Pulmonary artery endothelial cell (primary cell): ENCODE results near the gene EEF1AKMT4. TPM values are rescaled to one million over a fixed set of nuclear protein-coding genes. Genes with fewer than 3 reads are reported as not detected.
A peak's percentile ranks its signal among the peaks of the same experiment; 100 is the strongest.

Experiments
- DNase-seq: peaks from one replicate; pipeline ENCODE4 v3.0.0-alpha.2; 2011; ENCODE audit warnings: low read depth, low spot score
- total RNA-seq: library from RNA; depleted of rRNA; stranded (reverse); fragments of >200 nt; gene quantifications from 2 replicates; pipeline ENCODE4 v1.2.3, GENCODE V29; 2014

Gene EEF1AKMT4
- total RNA-seq, 1 donor from 2014 or later, result 4.3 TPM

GRCh38 chr3:184298759-184299487 lies 49.5 kb downstream of the EEF1AKMT4 start, which contains the start of gene PSMD2:
TSS of gene PSMD2 (plus strand) at chr3:184299241. CDS start at chr3:184299267, 26 bp downstream.
- peak; percentile 81 for DNase-seq

DNA sequence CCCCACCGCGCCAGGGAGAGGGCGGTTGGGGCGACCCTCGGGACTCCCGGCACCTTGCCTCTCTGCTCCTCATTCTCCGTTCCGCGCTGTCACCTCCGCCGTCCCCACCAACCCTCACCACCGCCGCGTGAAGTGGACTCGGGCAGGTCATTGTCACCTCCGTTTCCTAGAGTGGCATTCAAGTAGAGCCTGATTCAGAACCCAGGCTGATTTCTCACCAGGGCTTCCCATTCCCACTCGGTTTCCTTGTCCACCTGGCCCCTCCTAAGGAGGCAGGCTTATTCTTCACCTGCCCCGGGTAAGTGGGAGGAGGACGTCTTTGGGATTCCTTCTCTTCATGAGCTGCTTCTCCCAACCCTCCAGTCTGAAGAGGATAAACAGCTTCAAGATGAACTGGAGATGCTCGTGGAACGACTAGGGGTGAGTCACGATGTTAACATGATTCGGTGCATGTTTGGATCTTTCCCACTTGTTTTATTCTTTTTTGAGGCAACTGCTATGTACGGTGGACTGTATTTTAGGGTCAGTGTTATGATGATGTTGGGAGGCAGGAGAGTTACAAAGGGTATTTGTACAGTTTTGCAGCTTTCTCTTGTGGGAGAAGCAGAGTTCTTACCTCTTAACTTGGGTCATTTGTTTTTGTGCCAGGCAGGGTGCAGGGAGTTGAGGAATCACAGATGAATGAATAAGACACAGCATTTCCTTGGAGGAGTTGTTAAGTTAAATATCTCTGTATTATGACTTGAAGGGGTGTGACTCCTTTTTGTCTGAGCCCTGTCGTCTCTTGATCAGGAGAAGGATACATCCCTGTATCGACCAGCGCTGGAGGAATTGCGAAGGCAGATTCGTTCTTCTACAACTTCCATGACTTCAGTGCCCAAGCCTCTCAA lies 50.3 kb downstream of the EEF1AKMT4 start:
- no peak for DNase-seq

GRCh38 chr3:184300378-184300720 lies 50.9 kb downstream of the EEF1AKMT4 start:
- DNase-seq, result no peak

GRCh38 chr3:184305577-184305976 lies 56.1 kb downstream of the EEF1AKMT4 start:
- DNase-seq, result no peak

- no peak for DNase-seq
Observed at GRCh38 chr3:184306341-184306972, 57.0 kb downstream of the EEF1AKMT4 start.

- DNase-seq, result no peak
Observed at GRCh38 chr3:184307915-184308314, 58.4 kb downstream of the EEF1AKMT4 start.

Other genes starting within 250 kb of the EEF1AKMT4 start
- gene ABCC5, start 231.8 kb upstream of the EEF1AKMT4 start, total RNA-seq, result 12.0 and 16.7 TPM in 2 replicates
- not detected in 2 replicates for gene HTR3D, start 217.9 kb upstream of the EEF1AKMT4 start, total RNA-seq
- not detected in 2 replicates for gene HTR3C, start 196.6 kb upstream of the EEF1AKMT4 start, total RNA-seq
- not detected in 2 replicates for gene HTR3E, start 152.6 kb upstream of the EEF1AKMT4 start, total RNA-seq
- gene EIF2B5, start 114.3 kb upstream of the EEF1AKMT4 start, total RNA-seq, result 41.0 and 53.0 TPM in 2 replicates
- gene DVL3, start 94.3 kb upstream of the EEF1AKMT4 start, total RNA-seq, result 21.2 and 30.0 TPM in 2 replicates
- gene AP2M1, start 74.8 kb upstream of the EEF1AKMT4 start, total RNA-seq, result 413 and 506 TPM in 2 replicates
- 52.1 and 69.1 TPM in 2 replicates for gene ABCF3, start 63.5 kb upstream of the EEF1AKMT4 start, total RNA-seq
- not detected in 2 replicates for gene VWA5B2, start 20.1 kb upstream of the EEF1AKMT4 start, total RNA-seq
- 23.6 and 25.7 TPM in 2 replicates for gene ALG3, start 710 bp upstream of the EEF1AKMT4 start, total RNA-seq
- 0.07 TPM in 1 of 2 replicates, not detected in the other for gene CAMK2N2, start 11.9 kb downstream of the EEF1AKMT4 start, total RNA-seq
- gene ECE2, start 26.4 kb downstream of the EEF1AKMT4 start, total RNA-seq, result not detected in 2 replicates
- gene PSMD2, start 49.6 kb downstream of the EEF1AKMT4 start, total RNA-seq, result 780 and 805 TPM in 2 replicates
- gene EIF4G1, start 64.9 kb downstream of the EEF1AKMT4 start, total RNA-seq, result 340 and 432 TPM in 2 replicates
- 40.4 and 44.6 TPM in 2 replicates for gene FAM131A, start 87.9 kb downstream of the EEF1AKMT4 start, total RNA-seq
- gene CLCN2, start 111.9 kb downstream of the EEF1AKMT4 start, total RNA-seq, result 2.2 and 2.6 TPM in 2 replicates
- gene POLR2H, start 112.0 kb downstream of the EEF1AKMT4 start, total RNA-seq, result 106 and 115 TPM in 2 replicates
- 0.07 TPM in 1 of 2 replicates, not detected in the other for gene THPO, start 128.5 kb downstream of the EEF1AKMT4 start, total RNA-seq
- gene CHRD, start 130.4 kb downstream of the EEF1AKMT4 start, total RNA-seq, result 0.11 and 0.20 TPM in 2 replicates